Stomach (tissue), 9 donors: ENCODE measurements around the gene OVOL2. TPM values are rescaled to one million over a fixed set of nuclear protein-coding genes. Genes with fewer than 3 reads are reported as not detected.
"Not testable (repeated sequence)": the region's sequence is repeated elsewhere in the genome, so short reads cannot be mapped to it uniquely, and the experiment has no call there.

Source experiments
- DNase-seq, 2 donors: peaks; one replicate each; pipeline versions ENCODE4 v3.0.0 to v3.0.0-alpha.2; 2013 to 2019
- H3K27ac ChIP-seq, 5 donors: fragments of 200-600 bp in 4 of 5; sonication (generic) in 4 of 5; one replicate each; pipeline ENCODE4 v1.5.1; 2013 to 2019; ENCODE audit warnings: mild to moderate bottlenecking in 1 of 5, moderate library complexity in 1 of 5
- H3K27me3 ChIP-seq, 3 donors: fragments of 200-600 bp; sonication (generic); one replicate each; pipeline ENCODE4 v1.5.1; 2017 to 2019; ENCODE audit warnings: mixed run types in 1 of 3
- H3K36me3 ChIP-seq, 4 donors: fragments of 200-600 bp; sonication (generic); 1 replicate in 3 of 4; 2 replicates in 1 of 4; pipeline ENCODE4 v1.5.1; 2016 to 2019
- H3K4me1 ChIP-seq, 4 donors: fragments of 200-600 bp; sonication (generic); one replicate each; pipeline ENCODE4 v1.5.1; 2016 to 2019
- H3K4me3 ChIP-seq, 4 donors: fragments of 200-600 bp; sonication (generic) in 3 of 4; one replicate each; pipeline ENCODE4 v1.5.1; 2016 to 2019; ENCODE audit warnings: mild to moderate bottlenecking in 1 of 4
- H3K9me3 ChIP-seq, 4 donors: fragments of 200-600 bp; sonication (generic); one replicate each; pipeline ENCODE4 v1.5.1; 2016 to 2019
- CTCF ChIP-seq, 7 experiments: fragments of 450-650 bp in 4 of 7; fragments of 200-600 bp in 3 of 7; sonication (generic) in 3 of 7; IDR thresholded peaks; one replicate each; pipeline ENCODE4 v1.5.1; 2016 to 2019; ENCODE audit warnings: antibody characterized with exemption in 7 of 7, control low read depth in 2 of 7, mild to moderate bottlenecking in 1 of 7
- EP300 ChIP-seq: sonication (generic); formaldehyde crosslinking; IDR thresholded peaks from one replicate; pipeline ENCODE4 v1.6.1; 2017; ENCODE audit warnings: antibody characterized with exemption
- POLR2A ChIP-seq, 4 donors: fragments of 450-650 bp; IDR thresholded peaks; one replicate each; pipeline ENCODE4 v1.6.1; 2016; ENCODE audit warnings: antibody characterized with exemption in 4 of 4, control low read depth in 2 of 4, mild to moderate bottlenecking in 1 of 4, moderate library complexity in 1 of 4
- POLR2AphosphoS5 ChIP-seq, 3 donors: sonication (generic); formaldehyde crosslinking; IDR thresholded peaks; one replicate each; pipeline ENCODE4 v1.6.1; 2016; ENCODE audit warnings: antibody characterized with exemption in 3 of 3
- WGBS, 5 donors: extraction: QIAGEN DNeasy Blood & Tissue Kit in 3 of 5; methylation state at CpG; one replicate each; pipeline versions ENCODE4 v1.1.5 to v1.1.7; 2013 to 2018; 5-methylcytosine and 5-hydroxymethylcytosine counted together
- intact Hi-C: fragments of 100-400 bp; cut with DNase I; formaldehyde crosslinking; loops from one replicate; pipeline ENCODE4 v1.15.1; 2023; ENCODE audit warnings: low total_unique reads
- polyA plus RNA-seq, 3 donors: library from polyadenylated mRNA; stranded (reverse); fragments of 200-250 nt; gene quantifications; one replicate each; pipeline ENCODE4 v1.2.3, GENCODE V29; 2013
- total RNA-seq, 5 donors: library from RNA; depleted of rRNA; stranded (reverse); fragments of >200 nt; gene quantifications; one replicate each; pipeline versions ENCODE4 v1.1.0 to v1.2.3, GENCODE V29; 2014 to 2016
- donor health status: healthy with polysubstance abuse.
- donor health status: Bipolar disorder and iron deficiency.
- donor health status: healthy.

OVOL2 gene
- total and polyA plus RNA-seq, 8 donors: 5.0 to 58.3 (median 13.9) TPM

DNA sequence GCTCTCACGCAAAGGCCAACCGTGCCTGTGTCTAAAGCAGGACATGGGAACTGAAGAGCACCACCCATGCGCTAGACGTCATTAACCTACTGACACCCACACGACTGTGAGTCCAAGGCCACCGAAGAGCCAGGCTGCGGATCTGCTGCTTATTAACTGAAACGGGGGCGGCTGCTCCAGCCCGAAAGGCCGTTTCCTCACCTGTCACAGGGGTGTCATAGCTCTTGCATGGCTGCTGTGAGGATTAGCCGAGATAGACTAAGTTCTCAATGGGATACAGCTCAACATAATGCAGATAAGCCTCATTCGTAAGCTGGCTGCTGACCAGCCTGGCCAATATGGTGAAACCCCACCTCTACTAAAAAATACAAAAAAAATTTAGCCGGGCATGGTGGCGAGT is 26.7 kb downstream of the OVOL2 start:
- intact Hi-C loops: no loop called here
- H3K36me3 ChIP-seq: peaks cover 0 to 34% (median 7%) of the 10 kb centered on the region in 4 donors
- H3K27ac ChIP-seq: no peak overlapping the region
- no peaks in the 10 kb centered on the region for H3K4me1 ChIP-seq
- no peaks in the 10 kb centered on the region for H3K9me3 ChIP-seq
- no peak for DNase-seq
- 88 to 93% (median 92%) methylated on average over 14 to 15 of the region's 15 CpGs for WGBS, 5 donors
- H3K27me3 ChIP-seq: no peaks in the 10 kb centered on the region
- no peak overlapping the region for H3K4me3 ChIP-seq
- TF ChIP-seq CTCF (IDR thresholded peaks at IDR 0.05) (no peak), EP300 (no peak), POLR2AphosphoS5 (IDR thresholded peaks at IDR 0.05) (no peak), POLR2A (IDR thresholded peaks at IDR 0.05) (no peak)

DNA sequence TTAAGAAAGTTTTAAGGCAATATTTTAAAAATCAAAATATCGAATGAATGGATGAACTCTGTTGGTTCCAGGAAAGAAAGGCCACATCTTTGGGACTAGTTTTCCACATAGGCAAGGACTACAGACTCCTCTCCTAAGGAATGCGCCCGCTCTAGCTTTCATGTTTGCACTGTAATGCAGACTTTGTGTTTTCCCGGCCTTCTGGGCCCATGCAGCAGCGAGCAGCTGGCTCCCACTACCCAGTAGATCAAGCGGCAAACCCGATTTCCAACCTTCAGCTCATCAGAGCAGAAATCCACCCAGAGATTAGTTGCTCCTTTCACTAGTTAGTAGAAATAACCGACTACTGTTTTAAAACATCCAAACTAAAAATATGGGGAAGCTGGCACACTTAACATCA is 27.7 kb downstream of the OVOL2 start:
- no peaks in the 10 kb centered on the region for H3K27me3 ChIP-seq
- H3K9me3 ChIP-seq: no peaks in the 10 kb centered on the region
- TF ChIP-seq POLR2A (IDR thresholded peaks at IDR 0.05) (no peak), CTCF (IDR thresholded peaks at IDR 0.05) (no peak), POLR2AphosphoS5 (IDR thresholded peaks at IDR 0.05) (no peak), EP300 (no peak)
- 72 to 82% (median 78%) methylated on average over 8 of the region's 8 CpGs for WGBS, 5 donors
- DNase-seq: no peak
- no peak overlapping the region for H3K4me3 ChIP-seq
- no peak overlapping the region for H3K27ac ChIP-seq
- peaks cover 0 to 34% (median 8%) of the 10 kb centered on the region in 4 donors for H3K36me3 ChIP-seq
- intact Hi-C loops: no loop called here
- no peaks in the 10 kb centered on the region for H3K4me1 ChIP-seq

DNA sequence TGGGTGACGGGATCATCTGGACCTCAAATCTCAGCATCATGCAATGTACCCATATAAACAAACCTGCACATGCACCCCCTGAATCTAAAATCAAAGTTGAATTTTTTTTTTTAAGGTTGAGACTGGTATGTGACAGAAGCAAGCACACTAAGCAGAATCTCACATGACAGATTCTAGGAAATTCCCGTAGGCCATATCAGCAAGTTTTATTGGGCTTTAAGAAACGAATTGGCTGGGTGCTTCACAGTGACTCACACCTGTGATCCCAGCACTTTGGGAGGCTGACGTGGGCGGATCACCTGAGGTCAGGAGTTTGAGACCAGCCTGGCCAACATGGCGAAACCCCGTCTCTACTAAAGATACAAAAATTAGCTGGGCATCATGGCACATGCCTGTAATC is 30.7 kb downstream of the OVOL2 start:
- intact Hi-C loops, H3K4me3 ChIP-seq, H3K27me3 ChIP-seq, DNase-seq, H3K27ac ChIP-seq, H3K4me1 ChIP-seq, H3K9me3 ChIP-seq: not testable (repeated sequence)
- WGBS, 5 donors: 79 to 91% (median 84%) methylated on average over 7 of the region's 7 CpGs
- H3K36me3 ChIP-seq: peaks cover 0 to 56% (median 30%) of the 10 kb centered on the region in 4 donors

GRCh38 chr20:18024606-18025127 is 33.0 kb downstream of the OVOL2 start:
- intact Hi-C loops: no loop called here
- TF ChIP-seq CTCF (IDR thresholded peaks at IDR 0.05) (no peak), POLR2A (IDR thresholded peaks at IDR 0.05) (no peak), EP300 (no peak), POLR2AphosphoS5 (IDR thresholded peaks at IDR 0.05) (no peak)
- no peak for DNase-seq
- Histone ChIP-seq H3K27ac (no peak overlapping the region), H3K9me3 (no peaks in the 10 kb centered on the region), H3K27me3 (no peaks in the 10 kb centered on the region), H3K4me1 (no peaks in the 10 kb centered on the region), H3K4me3 (no peak overlapping the region), H3K36me3 (peaks cover 0 to 65% (median 43%) of the 10 kb centered on the region in 4 donors)
- 79 to 88% (median 82%) methylated on average over 15 of the region's 15 CpGs for WGBS, 5 donors

- intact Hi-C loops: no loop called here
- TF ChIP-seq EP300 (no peak), POLR2AphosphoS5 (IDR thresholded peaks at IDR 0.05) (no peak), CTCF (IDR thresholded peaks at IDR 0.05) (no peak), POLR2A (IDR thresholded peaks at IDR 0.05) (no peak)
- Histone ChIP-seq H3K36me3 (peaks cover 0 to 63% (median 43%) of the 10 kb centered on the region in 4 donors), H3K9me3 (no peaks in the 10 kb centered on the region), H3K27me3 (no peaks in the 10 kb centered on the region), H3K27ac (no peak overlapping the region), H3K4me3 (no peak overlapping the region), H3K4me1 (peaks cover 0 to 4% (median 0%) of the 10 kb centered on the region in 4 donors)
- DNase-seq: no peak
- 84 to 91% (median 87%) methylated on average over 7 of the region's 7 CpGs for WGBS, 5 donors
Observed at GRCh38 chr20:18020931-18021330, 36.8 kb downstream of the OVOL2 start.
